GM18519 (cell line): ENCODE results near the gene PTPN4.

Experiments used
- ATAC-seq: cut with Tn5 transposase; IDR thresholded peaks from one replicate; pipeline ENCODE4 v1.9.1; 2021; ENCODE audit warnings: mild to moderate bottlenecking, moderate library complexity; ENCODE audit not compliant: unreplicated experiment, low FRiP score

Gene PTPN4

GRCh38 chr2:119837759-119838158 lies 78.0 kb downstream of the PTPN4 start:
- ATAC-seq, result no peak

- no peak for ATAC-seq
These were observed 78.5 kb downstream of the PTPN4 start for GRCh38 chr2:119838179-119838578.

GRCh38 chr2:119841550-119841949 lies 81.8 kb downstream of the PTPN4 start:
- ATAC-seq, result no peak

GRCh38 chr2:119846021-119846420 lies 86.3 kb downstream of the PTPN4 start:
- ATAC-seq, result no peak

- no peak for ATAC-seq
These were observed 90.3 kb downstream of the PTPN4 start for GRCh38 chr2:119849838-119850565.

GRCh38 chr2:119852214-119852613 lies 92.5 kb downstream of the PTPN4 start:
- ATAC-seq, result no peak

GRCh38 chr2:119853777-119854399 lies 94.2 kb downstream of the PTPN4 start:
- ATAC-seq, result no peak

- no peak for ATAC-seq
These were observed 96.8 kb downstream of the PTPN4 start for GRCh38 chr2:119856469-119856901.

GRCh38 chr2:119857742-119858141 lies 98.0 kb downstream of the PTPN4 start:
- no peak for ATAC-seq

GRCh38 chr2:119859528-119859927 lies 99.8 kb downstream of the PTPN4 start:
- ATAC-seq, result no peak

GRCh38 chr2:119860924-119861323 lies 101.2 kb downstream of the PTPN4 start:
- ATAC-seq, result no peak

- ATAC-seq, result peak; percentile 83
These were observed 102.6 kb downstream of the PTPN4 start for GRCh38 chr2:119862127-119862889.

- ATAC-seq, result peak; percentile 55
These were observed 104.6 kb downstream of the PTPN4 start for GRCh38 chr2:119864318-119864717.

GRCh38 chr2:119871725-119872124 lies 112.0 kb downstream of the PTPN4 start:
- ATAC-seq, result no peak

- no peak for ATAC-seq
These were observed 113.9 kb downstream of the PTPN4 start for GRCh38 chr2:119873350-119874315.

- no peak for ATAC-seq
These were observed 119.8 kb downstream of the PTPN4 start for GRCh38 chr2:119879502-119879901.

GRCh38 chr2:119888680-119889079 lies 129.0 kb downstream of the PTPN4 start:
- no peak for ATAC-seq

GRCh38 chr2:119897736-119898395 lies 138.1 kb downstream of the PTPN4 start:
- no peak for ATAC-seq

- no peak for ATAC-seq
These were observed 141.3 kb downstream of the PTPN4 start for GRCh38 chr2:119901013-119901412.

GRCh38 chr2:119910566-119910965 lies 150.8 kb downstream of the PTPN4 start:
- ATAC-seq, result no peak
